Muscle layer of colon (tissue), 2 donors: Measurements from ENCODE around the gene NPIPB9.
"Not testable (repeated sequence)": the region's sequence is repeated elsewhere in the genome, so short reads cannot be mapped to it uniquely, and the experiment has no call there.

Source experiments
- H3K27ac ChIP-seq: one replicate; pipeline ENCODE4 v1.7.0; 2013; ENCODE audit warnings: low read depth, mild to moderate bottlenecking, low read length, moderate library complexity
- H3K27me3 ChIP-seq, 2 donors: one replicate each; pipeline ENCODE4 v1.7.0; 2013; ENCODE audit warnings: low read length in 2 of 2, mild to moderate bottlenecking in 2 of 2; ENCODE audit not compliant: insufficient read depth in 2 of 2, control insufficient read depth in 1 of 2
- H3K36me3 ChIP-seq: one replicate; pipeline ENCODE4 v1.7.0; 2013; ENCODE audit warnings: mild to moderate bottlenecking, low read length; ENCODE audit not compliant: insufficient read depth
- H3K4me1 ChIP-seq: one replicate; pipeline ENCODE4 v1.7.0; 2013; ENCODE audit warnings: mild to moderate bottlenecking, low read length; ENCODE audit not compliant: insufficient read depth
- H3K4me3 ChIP-seq, 2 donors: one replicate each; pipeline ENCODE4 v1.7.0; 2013; ENCODE audit warnings: low read length in 2 of 2, low read depth in 1 of 2, mild to moderate bottlenecking in 1 of 2, moderate library complexity in 1 of 2
- H3K9ac ChIP-seq: one replicate; pipeline ENCODE4 v1.7.0; 2013; ENCODE audit warnings: low read length
- H3K9me3 ChIP-seq: one replicate; pipeline ENCODE4 v1.7.0; 2013; ENCODE audit warnings: mild to moderate bottlenecking, low read length
- donor health status: abdominal sarcoma.
- donor health status: Adenocarcinoma of cecum.

The NPIPB9 gene

DNA sequence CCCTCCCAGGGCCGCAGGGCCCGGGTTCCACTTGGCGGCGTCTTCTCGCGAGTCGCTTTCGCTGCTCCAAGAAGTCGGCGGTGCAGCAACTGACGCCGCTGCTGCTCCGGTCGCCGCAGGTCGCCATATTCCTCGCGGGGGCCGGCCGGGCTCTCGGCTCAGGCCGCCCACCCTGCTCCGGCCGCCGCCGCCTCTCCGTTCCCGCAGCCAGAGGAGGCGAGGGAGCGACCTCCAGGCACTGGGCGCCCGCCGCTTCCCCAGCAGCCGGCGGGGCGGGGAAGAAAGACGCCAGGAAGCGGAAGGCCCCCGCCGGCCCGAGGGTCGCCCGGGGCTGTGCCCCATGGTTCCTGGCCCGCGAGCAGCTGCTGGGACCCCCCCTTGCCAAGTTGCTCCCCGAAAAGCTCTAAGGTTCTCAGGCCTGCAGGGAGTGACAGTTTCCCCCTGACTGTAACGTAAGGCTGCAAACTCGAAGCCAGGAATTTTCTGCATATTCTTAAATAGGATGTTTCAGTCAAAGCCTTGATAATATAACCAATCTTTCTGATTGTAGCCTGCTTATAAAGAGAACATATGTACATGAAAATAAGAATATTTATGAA lies 1.0 kb upstream of the NPIPB9 start:
- not testable (repeated sequence) for H3K27me3 ChIP-seq, H3K4me3 ChIP-seq, H3K36me3 ChIP-seq, H3K9ac ChIP-seq, H3K27ac ChIP-seq, H3K4me1 ChIP-seq, H3K9me3 ChIP-seq

DNA sequence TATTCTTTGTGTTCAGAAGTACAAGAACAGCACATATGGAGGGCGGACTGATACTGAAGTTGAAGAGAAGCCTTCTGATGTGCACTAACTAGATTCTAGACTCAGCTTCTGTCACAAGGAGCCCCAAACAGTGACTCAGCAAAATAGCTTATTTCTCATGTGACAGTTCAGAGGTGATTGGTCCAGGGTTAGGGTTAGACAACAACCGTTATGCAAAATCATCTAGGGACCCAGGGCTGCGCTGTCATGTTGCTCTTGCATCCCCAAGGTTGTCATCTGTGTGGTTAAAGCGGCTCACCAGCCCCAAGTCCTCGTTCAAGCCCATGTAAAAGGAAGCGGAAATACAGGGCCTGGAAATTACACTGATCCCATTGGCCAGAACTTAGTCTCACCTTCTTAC lies 30.1 kb downstream of the NPIPB9 start:
- H3K4me3 ChIP-seq, H3K4me1 ChIP-seq, H3K27ac ChIP-seq, H3K36me3 ChIP-seq, H3K9me3 ChIP-seq, H3K9ac ChIP-seq, H3K27me3 ChIP-seq: not testable (repeated sequence)

DNA sequence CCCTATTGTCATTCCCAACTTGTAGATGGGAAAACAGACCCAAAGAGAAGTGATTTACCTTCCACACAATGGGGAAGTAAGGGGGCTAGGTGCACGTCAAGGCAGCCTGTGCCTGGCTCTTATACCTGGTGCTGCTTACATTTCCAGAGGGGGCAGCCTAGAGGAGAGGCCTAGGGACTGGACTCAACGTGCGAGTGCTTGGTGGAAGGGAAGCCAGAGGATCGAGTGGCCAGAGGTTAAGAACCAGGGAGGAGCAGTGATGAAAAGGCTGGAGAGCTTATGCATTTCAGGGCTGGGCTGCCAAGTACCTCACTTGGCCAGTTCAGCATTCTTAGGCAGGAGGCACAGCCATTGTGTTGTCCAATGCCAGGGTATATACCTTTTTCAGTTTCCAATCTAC lies 30.8 kb downstream of the NPIPB9 start:
- not testable (repeated sequence) for H3K9ac ChIP-seq, H3K4me3 ChIP-seq, H3K27ac ChIP-seq, H3K4me1 ChIP-seq, H3K27me3 ChIP-seq, H3K36me3 ChIP-seq, H3K9me3 ChIP-seq

DNA sequence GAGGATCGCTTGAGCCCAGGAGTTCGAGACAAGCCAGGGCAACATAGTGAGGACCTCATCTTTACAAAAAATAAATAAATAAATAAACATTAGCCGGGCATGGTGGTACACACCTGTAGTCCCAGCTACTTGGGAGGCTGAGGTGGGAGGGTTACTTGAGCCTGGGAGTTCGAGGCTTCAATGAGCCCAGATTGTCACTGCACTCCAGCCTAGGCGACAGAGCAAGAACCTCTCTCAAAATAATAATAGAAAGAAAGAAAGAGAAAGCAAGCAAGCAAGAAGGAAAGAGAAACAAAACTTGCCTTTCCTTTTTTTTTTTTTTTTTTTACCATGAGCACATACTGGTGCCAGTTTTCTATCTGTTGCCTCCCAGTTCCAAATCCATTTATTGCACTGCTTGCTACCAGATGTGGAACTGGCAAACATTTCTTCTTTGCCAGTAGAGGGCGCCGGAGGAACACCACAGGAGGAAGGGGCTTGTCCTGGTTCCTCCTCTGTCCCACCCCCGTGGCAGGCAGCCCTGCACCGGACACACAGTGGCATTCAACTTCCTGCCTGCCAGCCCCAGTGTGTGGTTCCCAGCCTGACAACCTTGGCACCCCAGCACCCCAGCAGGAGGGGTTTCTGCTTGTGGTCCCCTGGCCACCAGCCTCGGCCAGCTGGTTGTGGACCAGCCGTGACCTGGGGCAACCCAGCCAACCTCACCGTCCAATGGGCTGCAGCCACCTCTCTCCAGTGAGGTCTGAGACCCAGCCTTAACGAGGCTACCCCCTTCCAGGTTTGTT lies 50.8 kb downstream of the NPIPB9 start:
- H3K36me3 ChIP-seq, H3K27me3 ChIP-seq, H3K27ac ChIP-seq, H3K9ac ChIP-seq, H3K4me1 ChIP-seq, H3K4me3 ChIP-seq, H3K9me3 ChIP-seq: not testable (repeated sequence)

DNA sequence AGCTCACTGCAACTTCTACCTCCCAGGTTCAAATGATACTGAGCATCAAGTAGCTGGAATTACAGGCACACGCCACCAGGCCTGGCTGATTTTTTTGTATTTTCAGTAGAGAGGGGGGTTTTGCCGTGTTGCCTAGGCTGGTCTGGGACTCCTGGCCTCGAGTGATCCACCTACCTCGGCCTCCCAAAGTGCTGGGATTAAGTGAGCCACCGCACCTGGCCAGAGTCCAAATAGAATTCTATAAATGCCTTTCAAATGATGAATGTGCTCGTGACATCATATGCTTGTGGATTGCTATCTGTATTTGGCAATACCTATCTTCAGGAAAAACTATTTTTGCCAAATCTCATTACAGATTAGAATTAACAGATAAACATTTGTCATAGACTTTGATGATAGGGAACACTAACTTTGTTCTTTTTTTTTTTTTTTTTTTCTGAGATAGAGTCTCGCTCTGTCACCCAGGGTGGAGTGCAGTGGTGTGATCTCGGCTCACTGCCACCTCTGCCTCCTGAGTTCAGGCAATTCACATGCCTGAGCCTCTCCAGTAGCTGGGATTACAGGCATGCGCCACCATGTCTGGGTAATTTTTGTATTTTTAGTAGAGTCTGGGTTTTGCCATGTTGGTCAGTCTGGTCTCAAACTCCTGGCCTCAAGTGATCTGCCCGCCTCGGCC lies 56.0 kb downstream of the NPIPB9 start:
- H3K36me3 ChIP-seq, H3K4me1 ChIP-seq, H3K27ac ChIP-seq, H3K9ac ChIP-seq, H3K4me3 ChIP-seq, H3K27me3 ChIP-seq, H3K9me3 ChIP-seq: not testable (repeated sequence)

DNA sequence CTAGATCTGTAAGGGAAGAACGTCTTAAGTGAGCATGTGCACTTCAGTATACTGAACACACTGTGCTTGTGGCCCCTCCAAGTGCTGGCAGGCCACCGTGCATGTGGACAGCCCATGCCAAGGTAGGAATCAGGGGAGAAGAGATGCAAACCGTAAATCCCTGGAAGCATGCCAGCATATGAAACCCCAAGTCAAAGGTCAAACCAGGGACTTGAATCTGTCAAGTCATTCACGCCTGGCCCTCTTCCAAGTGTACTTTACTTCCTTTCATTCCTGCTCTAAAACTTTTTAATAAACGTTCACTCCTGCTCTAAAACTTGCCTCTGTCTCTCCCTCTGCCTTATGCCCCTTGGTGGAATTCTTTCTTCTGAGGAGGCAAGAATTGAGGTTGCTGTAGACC lies 68.4 kb downstream of the NPIPB9 start:
- Histone ChIP-seq H3K9ac (no peak overlapping the region), H3K4me1 (peaks cover 11% of the 10 kb centered on the region), H3K9me3 (no peaks in the 10 kb centered on the region), H3K27ac (no peak overlapping the region), H3K36me3 (no peaks in the 10 kb centered on the region), H3K4me3 (no peak overlapping the region), H3K27me3 (no peaks in the 10 kb centered on the region)

DNA sequence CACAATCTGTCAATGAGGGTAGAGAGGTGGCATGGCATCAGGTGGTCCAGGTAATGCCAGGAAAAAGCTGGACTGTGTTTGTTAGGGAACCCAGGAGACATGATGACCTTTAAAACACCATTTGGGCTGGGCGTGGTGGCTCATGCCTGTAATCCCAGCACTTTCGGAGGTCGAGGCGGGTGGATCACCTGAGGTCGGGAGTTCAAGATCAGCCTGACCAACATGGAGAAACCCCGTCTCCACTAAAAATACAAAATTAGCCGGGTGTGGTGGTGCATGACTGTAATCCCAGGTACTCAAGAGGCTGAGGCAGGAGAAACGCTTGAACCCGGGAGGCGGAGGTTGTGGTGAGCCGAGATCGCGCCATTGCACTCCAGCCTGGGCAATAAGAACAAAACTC lies 69.0 kb downstream of the NPIPB9 start:
- not testable (repeated sequence) for H3K9me3 ChIP-seq, H3K9ac ChIP-seq, H3K4me3 ChIP-seq, H3K36me3 ChIP-seq, H3K27ac ChIP-seq, H3K27me3 ChIP-seq
- peaks cover 16% of the 10 kb centered on the region for H3K4me1 ChIP-seq

DNA sequence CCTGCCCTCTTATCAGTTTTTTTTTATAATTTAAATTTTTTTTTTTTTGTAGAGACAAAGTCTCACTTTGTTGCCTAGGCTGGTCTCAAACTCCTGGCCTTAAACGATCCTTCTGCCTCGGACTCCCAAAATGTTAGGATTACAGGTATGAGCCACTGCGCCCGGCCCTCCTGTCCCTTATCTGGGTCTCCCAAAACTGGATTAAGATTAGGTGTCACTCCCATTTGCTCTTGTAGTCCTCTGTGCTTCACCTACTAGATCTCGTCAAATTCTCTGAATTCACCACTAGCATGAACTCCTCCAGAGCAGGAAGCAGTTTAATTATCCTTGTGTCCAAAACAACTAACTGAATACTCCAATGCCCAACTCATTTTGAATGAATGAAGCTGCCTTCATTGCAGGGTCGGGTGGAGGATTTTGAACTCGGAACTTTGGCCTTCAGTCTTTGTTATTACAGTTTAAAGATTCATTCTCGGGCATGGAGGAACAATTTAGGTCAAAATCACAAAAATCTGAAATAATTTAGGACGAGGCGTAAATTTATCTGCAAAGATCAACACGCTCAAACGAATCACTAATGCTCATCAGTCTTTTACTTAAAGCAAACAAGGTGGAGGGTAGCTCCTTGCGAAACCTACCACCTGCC lies 70.4 kb downstream of the NPIPB9 start:
- Histone ChIP-seq H3K9ac (peak overlapping the region; percentile 66), H3K4me1 (peaks cover 23% of the 10 kb centered on the region)

More for the DNA sequence above, 70.4 kb downstream of the NPIPB9 start:
- peak overlapping the region; percentile 77 to 92 for H3K4me3 ChIP-seq
- H3K9me3 ChIP-seq = no peaks in the 10 kb centered on the region
- H3K27ac ChIP-seq = peak overlapping the region; percentile 84
- H3K36me3 ChIP-seq = peaks cover 19% of the 10 kb centered on the region
- no peaks in the 10 kb centered on the region for H3K27me3 ChIP-seq
